LNCaP clone FGC (cell line): Measurements from ENCODE around the gene STK32B.

Source experiments
- DNase-seq: peaks from one replicate; pipeline ENCODE4 v3.0.0-alpha.2; 2011; ENCODE audit warnings: low read depth
- H3K4me3 ChIP-seq: 2 replicates; pipeline ENCODE4 v1.5.1; 2011; ENCODE audit warnings: mild to moderate bottlenecking, low read depth, low read length, control low read depth
- CTCF ChIP-seq: IDR thresholded peaks from 2 replicates; pipeline ENCODE4 v1.5.1; 2012; ENCODE audit warnings: mild to moderate bottlenecking; ENCODE audit not compliant: control insufficient read depth, insufficient read depth; ENCODE audit errors: extremely low read depth

Gene STK32B

GRCh38 chr4:5037553-5038551 lies 13.4 kb upstream of the STK32B start:
- H3K4me3 ChIP-seq: no peak overlapping the region
- TF ChIP-seq CTCF: no peak
- no peak for DNase-seq

- no peak for DNase-seq
- no peak for TF ChIP-seq CTCF
- no peak overlapping the region for H3K4me3 ChIP-seq
Observed at GRCh38 chr4:5039800-5040199, 11.5 kb upstream of the STK32B start.

GRCh38 chr4:5040856-5041620 lies 10.2 kb upstream of the STK32B start:
- no peak for TF ChIP-seq CTCF
- no peak for DNase-seq
- no peak overlapping the region for H3K4me3 ChIP-seq

- DNase-seq: no peak
- no peak overlapping the region for H3K4me3 ChIP-seq
- no peak for TF ChIP-seq CTCF
Observed at GRCh38 chr4:5041699-5042098, 9.6 kb upstream of the STK32B start.

- TF ChIP-seq CTCF: no peak
- DNase-seq: no peak
Observed at GRCh38 chr4:5043579-5043978, 7.7 kb upstream of the STK32B start.

GRCh38 chr4:5044341-5044740 lies 6.9 kb upstream of the STK32B start:
- TF ChIP-seq CTCF: no peak
- H3K4me3 ChIP-seq: no peak overlapping the region
- no peak for DNase-seq

More at GRCh38 chr4:5043579-5043978, 7.7 kb upstream of the STK32B start:
- no peak overlapping the region for H3K4me3 ChIP-seq
